ENCODE measurements around the gene BIRC5. TPM values are rescaled to one million over a fixed set of nuclear protein-coding genes. Genes with fewer than 3 reads are reported as not detected.
A peak's percentile ranks its signal among the peaks of the same experiment; 100 is the strongest.

BIRC5 gene
- total RNA-seq, 1 donor from 2014 or later: 12.3 TPM

GRCh38 chr17:78179372-78179771, 34.7 kb upstream of the BIRC5 start:
- peak; percentile 78 for DNase-seq (ENCODE audit: extremely low spot score, unreplicated experiment)
- no peak overlapping the region for H3K4me3 Mint-ChIP-seq (ENCODE audit: unreplicated experiment)
- peaks cover 22% of the 10 kb centered on the region for H3K4me1 Mint-ChIP-seq (ENCODE audit: unreplicated experiment)
- peak overlapping the region; percentile 70 for H3K27ac Mint-ChIP-seq (ENCODE audit: unreplicated experiment)
- TF ChIP-seq CTCF (IDR thresholded peaks at IDR 0.05): no peak
- H3K27me3 Mint-ChIP-seq (ENCODE audit: unreplicated experiment): no peaks in the 10 kb centered on the region
- no peaks in the 10 kb centered on the region for H3K36me3 Mint-ChIP-seq (ENCODE audit: unreplicated experiment)
- H3K9me3 Mint-ChIP-seq (ENCODE audit: unreplicated experiment): no peaks in the 10 kb centered on the region

- no peak for TF ChIP-seq CTCF (IDR thresholded peaks at IDR 0.05)
- no peak overlapping the region for H3K4me3 Mint-ChIP-seq (ENCODE audit: unreplicated experiment)
- H3K27ac Mint-ChIP-seq (ENCODE audit: unreplicated experiment): no peak overlapping the region
- DNase-seq (ENCODE audit: extremely low spot score, unreplicated experiment): no peak
- H3K27me3 Mint-ChIP-seq (ENCODE audit: unreplicated experiment): no peaks in the 10 kb centered on the region
- H3K4me1 Mint-ChIP-seq (ENCODE audit: unreplicated experiment): peaks cover 25% of the 10 kb centered on the region
- H3K9me3 Mint-ChIP-seq (ENCODE audit: unreplicated experiment): no peaks in the 10 kb centered on the region
- H3K36me3 Mint-ChIP-seq (ENCODE audit: unreplicated experiment): no peaks in the 10 kb centered on the region
Measured at GRCh38 chr17:78180083-78180482, 34.0 kb upstream of the BIRC5 start.

- H3K27ac Mint-ChIP-seq (ENCODE audit: unreplicated experiment): no peak overlapping the region
- no peaks in the 10 kb centered on the region for H3K27me3 Mint-ChIP-seq (ENCODE audit: unreplicated experiment)
- no peaks in the 10 kb centered on the region for H3K9me3 Mint-ChIP-seq (ENCODE audit: unreplicated experiment)
Measured at GRCh38 chr17:78180508-78180907, 33.5 kb upstream of the BIRC5 start.

GRCh38 chr17:78182504-78182903, 31.5 kb upstream of the BIRC5 start:
- Mint-ChIP-seq H3K27ac (ENCODE audit: unreplicated experiment) (no peak overlapping the region), H3K36me3 (ENCODE audit: unreplicated experiment) (no peaks in the 10 kb centered on the region), H3K4me3 (ENCODE audit: unreplicated experiment) (no peak overlapping the region), H3K4me1 (ENCODE audit: unreplicated experiment) (peaks cover 32% of the 10 kb centered on the region), H3K27me3 (ENCODE audit: unreplicated experiment) (no peaks in the 10 kb centered on the region), H3K9me3 (ENCODE audit: unreplicated experiment) (no peaks in the 10 kb centered on the region)
- no peak for DNase-seq (ENCODE audit: extremely low spot score, unreplicated experiment)
- no peak for TF ChIP-seq CTCF (IDR thresholded peaks at IDR 0.05)

More at GRCh38 chr17:78180508-78180907, 33.5 kb upstream of the BIRC5 start:
- DNase-seq (ENCODE audit: extremely low spot score, unreplicated experiment): no peak
- no peak for TF ChIP-seq CTCF (IDR thresholded peaks at IDR 0.05)
- Mint-ChIP-seq H3K4me3 (ENCODE audit: unreplicated experiment) (no peak overlapping the region), H3K4me1 (ENCODE audit: unreplicated experiment) (peaks cover 27% of the 10 kb centered on the region), H3K36me3 (ENCODE audit: unreplicated experiment) (no peaks in the 10 kb centered on the region)

- Mint-ChIP-seq H3K4me1 (ENCODE audit: unreplicated experiment) (peaks cover 36% of the 10 kb centered on the region), H3K36me3 (ENCODE audit: unreplicated experiment) (no peaks in the 10 kb centered on the region), H3K9me3 (ENCODE audit: unreplicated experiment) (no peaks in the 10 kb centered on the region), H3K4me3 (ENCODE audit: unreplicated experiment) (no peak overlapping the region), H3K27ac (ENCODE audit: unreplicated experiment) (no peak overlapping the region), H3K27me3 (ENCODE audit: unreplicated experiment) (no peaks in the 10 kb centered on the region)
- no peak for DNase-seq (ENCODE audit: extremely low spot score, unreplicated experiment)
- TF ChIP-seq CTCF (IDR thresholded peaks at IDR 0.05): no peak
Measured at GRCh38 chr17:78183916-78184315, 30.1 kb upstream of the BIRC5 start.
